HG03469 (cell line): ENCODE measurements around the gene CFAP46.

Experiments used
- ATAC-seq: cut with Tn5 transposase; IDR thresholded peaks from one replicate; pipeline ENCODE4 v1.9.1; 2021; ENCODE audit warnings: mild to moderate bottlenecking, moderate library complexity, moderate number of reproducible peaks; ENCODE audit not compliant: unreplicated experiment

Gene CFAP46

DNA sequence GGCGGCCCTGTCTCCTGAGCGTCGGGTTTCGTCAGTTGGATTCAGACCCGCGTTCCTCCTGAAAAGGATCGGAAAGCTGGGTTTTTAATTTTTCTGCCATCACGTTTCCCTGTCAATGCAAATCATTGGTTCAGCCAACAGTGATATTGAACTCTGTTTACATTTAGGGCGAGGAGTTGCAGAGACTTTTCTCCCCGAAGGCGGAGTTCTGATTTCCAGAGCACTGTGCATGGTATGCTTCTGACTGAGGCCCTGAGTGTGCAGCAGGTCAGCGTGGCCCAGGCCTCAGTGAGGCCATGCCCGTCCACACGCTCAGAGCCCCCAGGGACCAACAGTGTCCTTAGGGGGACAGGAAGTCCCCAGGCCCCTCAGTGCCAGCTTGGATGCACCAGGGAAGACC, 183.5 kb downstream of the CFAP46 start:
- no peak for ATAC-seq
